GM13977 (cell line): ENCODE measurements around the gene SH3PXD2A.

Experiments
- DNase-seq: peaks from one replicate; pipeline ENCODE4 v3.0.0; 2012; ENCODE audit warnings: low spot score
- in situ Hi-C: fragments of 300-500 bp; cut with MboI; formaldehyde crosslinking; loops from one replicate; pipeline ENCODE4 v1.12.0; 2022; ENCODE audit warnings: low sequenced_read_pairs, low pct_unique_long_range_greater_than_20kb, mixed read lengths, inconsistent platforms; ENCODE audit not compliant: unreplicated experiment
- TF ChIP-seq, protein P1 (sequence below): IDR thresholded peaks from 2 replicates; pipeline ENCODE4 v1.5.1; 2012; ENCODE audit warnings: mild to moderate bottlenecking, control low read depth; ENCODE audit not compliant: insufficient read depth; ENCODE audit errors: extremely low read depth, missing control alignments

SH3PXD2A gene

GRCh38 chr10:103570844-103571655 is 284.3 kb downstream of the SH3PXD2A start:
- in situ Hi-C loops: no loop called here
- TF ChIP-seq, protein P1, sequence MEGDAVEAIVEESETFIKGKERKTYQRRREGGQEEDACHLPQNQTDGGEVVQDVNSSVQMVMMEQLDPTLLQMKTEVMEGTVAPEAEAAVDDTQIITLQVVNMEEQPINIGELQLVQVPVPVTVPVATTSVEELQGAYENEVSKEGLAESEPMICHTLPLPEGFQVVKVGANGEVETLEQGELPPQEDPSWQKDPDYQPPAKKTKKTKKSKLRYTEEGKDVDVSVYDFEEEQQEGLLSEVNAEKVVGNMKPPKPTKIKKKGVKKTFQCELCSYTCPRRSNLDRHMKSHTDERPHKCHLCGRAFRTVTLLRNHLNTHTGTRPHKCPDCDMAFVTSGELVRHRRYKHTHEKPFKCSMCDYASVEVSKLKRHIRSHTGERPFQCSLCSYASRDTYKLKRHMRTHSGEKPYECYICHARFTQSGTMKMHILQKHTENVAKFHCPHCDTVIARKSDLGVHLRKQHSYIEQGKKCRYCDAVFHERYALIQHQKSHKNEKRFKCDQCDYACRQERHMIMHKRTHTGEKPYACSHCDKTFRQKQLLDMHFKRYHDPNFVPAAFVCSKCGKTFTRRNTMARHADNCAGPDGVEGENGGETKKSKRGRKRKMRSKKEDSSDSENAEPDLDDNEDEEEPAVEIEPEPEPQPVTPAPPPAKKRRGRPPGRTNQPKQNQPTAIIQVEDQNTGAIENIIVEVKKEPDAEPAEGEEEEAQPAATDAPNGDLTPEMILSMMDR: no peak
- DNase-seq: no peak

- DNase-seq: no peak
- TF ChIP-seq, protein P1: no peak
- in situ Hi-C loops: no loop called here
Observed at GRCh38 chr10:103569896-103570295, 285.5 kb downstream of the SH3PXD2A start.

DNA sequence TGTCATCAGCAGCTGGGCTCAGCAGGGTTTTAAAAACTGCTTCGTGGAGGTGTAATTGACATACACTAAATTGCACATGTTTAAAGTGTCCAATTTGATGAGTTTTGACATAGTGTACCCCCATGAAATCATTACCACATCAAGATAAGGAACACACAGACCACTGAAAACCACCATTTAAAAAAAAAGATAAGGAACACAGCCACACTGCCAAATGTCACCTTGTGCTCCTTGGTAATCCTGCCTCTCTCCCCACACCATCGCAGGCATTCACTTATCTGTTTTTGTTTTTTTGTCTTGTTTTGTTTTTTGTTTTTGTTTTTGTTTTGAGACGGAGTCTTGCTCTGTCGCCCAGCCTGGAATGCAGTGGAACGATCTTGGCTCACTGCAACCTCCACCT is 286.9 kb downstream of the SH3PXD2A start:
- in situ Hi-C loops: no loop called here
- DNase-seq: no peak
- TF ChIP-seq, protein P1: no peak

DNA sequence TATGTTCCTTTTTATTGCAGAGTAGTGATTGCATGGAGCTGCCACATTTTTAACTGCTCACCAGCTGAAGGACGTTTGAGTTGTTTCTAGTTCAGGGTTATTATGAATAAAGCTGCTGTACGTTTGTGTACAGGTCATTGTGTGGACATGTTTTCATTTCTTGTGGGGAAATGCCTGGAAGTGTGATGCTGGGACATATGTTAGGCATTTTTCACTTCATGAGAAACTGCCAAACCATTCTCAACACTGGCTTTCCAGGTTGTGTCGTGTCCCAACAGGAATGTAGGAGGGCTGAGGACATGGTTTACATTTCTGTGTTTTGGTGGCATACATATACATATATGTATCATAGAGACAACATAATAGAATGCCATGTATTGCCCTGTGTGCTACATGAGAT is 288.8 kb downstream of the SH3PXD2A start:
- in situ Hi-C loops: no loop called here
- TF ChIP-seq, protein P1: no peak
- DNase-seq: no peak

DNA sequence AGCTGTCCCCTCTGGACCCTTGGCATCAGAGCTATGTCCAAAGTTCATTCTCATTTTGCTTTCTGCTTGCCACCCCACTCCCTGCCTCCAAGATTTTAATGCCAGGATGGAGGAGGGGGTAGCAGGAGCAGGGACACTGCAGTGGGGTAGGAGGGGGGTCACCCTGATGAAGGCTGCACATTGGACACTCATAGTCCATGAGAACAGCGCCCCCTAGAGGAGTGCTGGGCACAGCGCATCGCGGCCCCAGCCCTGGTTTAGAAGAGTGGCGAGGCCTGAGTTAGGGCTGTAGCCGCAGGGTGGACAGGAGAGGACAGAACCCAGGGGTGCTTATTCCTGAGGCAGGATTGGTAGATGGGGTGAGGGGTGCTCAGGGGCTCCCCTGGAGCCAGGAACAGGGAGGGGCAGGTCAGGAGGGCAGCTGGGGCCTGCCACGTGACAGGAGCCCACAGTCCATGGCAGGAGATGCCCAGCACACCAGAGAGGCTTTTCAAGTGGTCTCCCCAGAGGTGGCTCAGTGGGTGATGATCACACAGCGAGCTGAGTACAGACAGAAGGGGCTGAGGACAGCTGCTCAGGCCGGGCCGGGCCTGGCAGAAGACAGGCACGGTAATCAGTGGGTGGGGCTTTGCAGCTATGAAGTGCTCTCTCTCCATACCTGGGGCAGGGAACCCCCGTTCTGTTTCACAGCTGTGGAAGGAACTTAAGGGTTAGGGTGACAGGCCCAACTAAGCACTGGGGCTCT is 290.4 kb downstream of the SH3PXD2A start:
- TF ChIP-seq, protein P1: peak; percentile 81
- in situ Hi-C loops: no loop called here
- DNase-seq: peak; percentile 68

GRCh38 chr10:103564116-103564501 is 291.3 kb downstream of the SH3PXD2A start:
- no peak for DNase-seq
- TF ChIP-seq, protein P1: no peak
- in situ Hi-C loops: no loop called here
